Neuronal stem cell (in vitro differentiated cells): ENCODE results near the gene ATCAY.
"Not testable (repeated sequence)": the region's sequence is repeated elsewhere in the genome, so short reads cannot be mapped to it uniquely, and the experiment has no call there.

Experiments
- DNase-seq: peaks from one replicate; pipeline ENCODE4 v3.0.0-alpha.2; 2013; ENCODE audit warnings: low spot score
- H2AFZ ChIP-seq: one replicate; pipeline ENCODE4 v1.6.1; 2013; ENCODE audit warnings: mild to moderate bottlenecking, low read length, inconsistent platforms
- H2AK5ac ChIP-seq: 2 replicates; pipeline ENCODE4 v1.6.1; 2013; ENCODE audit warnings: low read depth, mild to moderate bottlenecking, inconsistent platforms, low read length, moderate library complexity, mixed read lengths
- H2BK120ac ChIP-seq: 2 replicates; pipeline ENCODE4 v1.6.1; 2013; ENCODE audit warnings: low read depth, mild to moderate bottlenecking, inconsistent platforms, low read length, moderate library complexity, mixed read lengths
- H2BK12ac ChIP-seq: one replicate; pipeline ENCODE4 v1.6.1; 2013; ENCODE audit warnings: low read length, inconsistent platforms
- H2BK15ac ChIP-seq: 2 replicates; pipeline ENCODE4 v1.6.1; 2013; ENCODE audit warnings: mild to moderate bottlenecking, low read length, inconsistent platforms, mixed read lengths
- H2BK5ac ChIP-seq: one replicate; pipeline ENCODE4 v1.6.1; 2013; ENCODE audit warnings: inconsistent platforms, mild to moderate bottlenecking, low read length, moderate library complexity
- H3K14ac ChIP-seq: one replicate; pipeline ENCODE4 v1.6.1; 2013; ENCODE audit warnings: low read length, inconsistent platforms
- H3K18ac ChIP-seq: 2 replicates; pipeline ENCODE4 v1.6.1; 2013; ENCODE audit warnings: low read length, inconsistent platforms
- H3K23ac ChIP-seq: 2 replicates; pipeline ENCODE4 v1.6.1; 2013; ENCODE audit warnings: low read depth, mild to moderate bottlenecking, mixed read lengths, low read length, inconsistent platforms; ENCODE audit not compliant: poor library complexity
- H3K27ac ChIP-seq: replicated peaks from 3 replicates; pipeline ENCODE4 v1.5.1; 2013; ENCODE audit warnings: low read length, inconsistent platforms
- H3K27me3 ChIP-seq, 3 experiments: 2 replicates each; pipeline ENCODE4 v1.6.1; 2013; ENCODE audit warnings: low read length in 3 of 3, mild to moderate bottlenecking in 2 of 3, inconsistent platforms in 1 of 3, low read depth in 1 of 3, mixed read lengths in 1 of 3, moderate library complexity in 1 of 3; ENCODE audit not compliant: control insufficient read depth in 3 of 3, insufficient read depth in 3 of 3
- H3K36me3 ChIP-seq, 2 donors: replicated peaks in 1 of 2; 2 replicates each; pipeline ENCODE4 v1.6.1; 2013; ENCODE audit warnings: low read length in 2 of 2; ENCODE audit not compliant: control insufficient read depth in 2 of 2, insufficient read depth in 2 of 2
- H3K4ac ChIP-seq: 2 replicates; pipeline ENCODE4 v1.6.1; 2013; ENCODE audit warnings: inconsistent platforms, mild to moderate bottlenecking, low read length, moderate library complexity
- H3K4me1 ChIP-seq, 2 donors: 1 replicate in 1 of 2; 2 replicates in 1 of 2; pipeline ENCODE4 v1.6.1; 2013; ENCODE audit warnings: low read length in 2 of 2, low read depth in 1 of 2; ENCODE audit not compliant: control insufficient read depth in 2 of 2, insufficient read depth in 1 of 2
- H3K4me2 ChIP-seq: one replicate; pipeline ENCODE4 v1.6.1; 2013; ENCODE audit warnings: mild to moderate bottlenecking, low read length, inconsistent platforms; ENCODE audit not compliant: insufficient read depth, poor library complexity, severe bottlenecking
- H3K4me3 ChIP-seq, 2 donors: 2 replicates each; pipeline ENCODE4 v1.5.1; 2013; ENCODE audit warnings: low read length in 2 of 2, mild to moderate bottlenecking in 2 of 2, inconsistent platforms in 1 of 2, moderate library complexity in 1 of 2
- H3K79me1 ChIP-seq: one replicate; pipeline ENCODE4 v1.6.1; 2013; ENCODE audit warnings: low read depth, mild to moderate bottlenecking, inconsistent platforms, low read length, moderate library complexity
- H3K9ac ChIP-seq: one replicate; pipeline ENCODE4 v1.6.1; 2013; ENCODE audit warnings: mild to moderate bottlenecking, low read depth, low read length, inconsistent platforms; ENCODE audit not compliant: poor library complexity
- H3K9me3 ChIP-seq, 2 donors: replicated peaks in 1 of 2; 2 replicates each; pipeline versions ENCODE3 to v1.6.1; 2013; ENCODE audit warnings: low read length in 2 of 2, mild to moderate bottlenecking in 2 of 2, inconsistent platforms in 1 of 2, low read depth in 1 of 2, mixed read lengths in 1 of 2, moderate library complexity in 1 of 2; ENCODE audit not compliant: control insufficient read depth in 2 of 2, insufficient read depth in 1 of 2
- H4K8ac ChIP-seq: one replicate; pipeline ENCODE4 v1.6.1; 2013; ENCODE audit warnings: low read depth, mild to moderate bottlenecking, inconsistent platforms, low read length, moderate library complexity
- H4K91ac ChIP-seq: one replicate; pipeline ENCODE4 v1.6.1; 2013; ENCODE audit warnings: low read length, low read depth, mild to moderate bottlenecking, inconsistent platforms; ENCODE audit not compliant: poor library complexity
- WGBS, 2 donors: extraction: QIAGEN DNeasy Blood & Tissue Kit; methylation state at CpG; one replicate each; pipeline ENCODE4 v1.1.7; 2013; ENCODE audit warnings: missing lambda C conversion rate in 2 of 2, mixed read lengths in 1 of 2; ENCODE audit not compliant: insufficient read length in 2 of 2, insufficient replicate concordance in 1 of 2; ENCODE audit errors: extremely low coverage in 2 of 2; 5-methylcytosine and 5-hydroxymethylcytosine counted together

The ATCAY gene

GRCh38 chr19:3938300-3938950 is 57.9 kb downstream of the ATCAY start:
- not testable (repeated sequence) for H2BK15ac ChIP-seq, H3K14ac ChIP-seq, H4K91ac ChIP-seq, H3K79me1 ChIP-seq, H2BK12ac ChIP-seq, H3K27ac ChIP-seq, H3K9me3 ChIP-seq, H2AK5ac ChIP-seq, H3K4me3 ChIP-seq, H2BK5ac ChIP-seq, H3K4me1 ChIP-seq, H3K9ac ChIP-seq, H3K4me2 ChIP-seq, H3K18ac ChIP-seq, H2BK120ac ChIP-seq, H3K36me3 ChIP-seq, H3K4ac ChIP-seq, H3K27me3 ChIP-seq, H3K23ac ChIP-seq, H2AFZ ChIP-seq, DNase-seq
- peak overlapping the region; percentile 86 for H4K8ac ChIP-seq
- WGBS, 2 donors = no CpG with 5 or more reads among the region's 22 CpGs

GRCh38 chr19:3942790-3943409 is 62.4 kb downstream of the ATCAY start:
- H4K8ac ChIP-seq = no peak overlapping the region
- H4K91ac ChIP-seq = no peak overlapping the region
- no peak overlapping the region for H2BK120ac ChIP-seq
- no CpG with 5 or more reads among the region's 8 CpGs for WGBS, 2 donors
- H2AFZ ChIP-seq = no peak overlapping the region
- H2BK12ac ChIP-seq = no peak overlapping the region
- H3K9ac ChIP-seq = no peak overlapping the region
- H3K23ac ChIP-seq = peak overlapping the region; percentile 85
- H3K4me1 ChIP-seq = no peaks in the 10 kb centered on the region
- H3K4ac ChIP-seq = no peak overlapping the region
- H2AK5ac ChIP-seq = peak overlapping the region; percentile 37
- H2BK5ac ChIP-seq = no peak overlapping the region
- H3K18ac ChIP-seq = no peak overlapping the region
- no peaks in the 10 kb centered on the region for H3K27me3 ChIP-seq
- no peak overlapping the region for H3K4me2 ChIP-seq
- no peak overlapping the region for H3K27ac ChIP-seq
- H3K14ac ChIP-seq = peak overlapping the region; percentile 38
- H3K9me3 ChIP-seq = peaks cover 0 to 1% of the 10 kb centered on the region in 2 donors
- no peak overlapping the region for H2BK15ac ChIP-seq
- DNase-seq = no peak
- H3K4me3 ChIP-seq = no peak overlapping the region
- H3K79me1 ChIP-seq = no peaks in the 10 kb centered on the region
- H3K36me3 ChIP-seq = no peaks in the 10 kb centered on the region

GRCh38 chr19:3944018-3944721 is 63.7 kb downstream of the ATCAY start:
- Histone ChIP-seq H2BK15ac (no peak overlapping the region), H3K27ac (no peak overlapping the region), H2BK5ac (no peak overlapping the region), H3K36me3 (no peaks in the 10 kb centered on the region), H3K4me3 (no peak overlapping the region), H4K8ac (no peak overlapping the region), H4K91ac (no peak overlapping the region), H3K9me3 (no peaks in the 10 kb centered on the region), H3K4me1 (no peaks in the 10 kb centered on the region), H3K23ac (no peak overlapping the region), H2BK12ac (no peak overlapping the region), H3K9ac (no peak overlapping the region), H3K18ac (no peak overlapping the region), H3K14ac (no peak overlapping the region), H3K4me2 (no peak overlapping the region), H3K4ac (no peak overlapping the region), H2AK5ac (no peak overlapping the region), H3K27me3 (no peaks in the 10 kb centered on the region), H2BK120ac (no peak overlapping the region), H3K79me1 (no peaks in the 10 kb centered on the region), H2AFZ (no peak overlapping the region)
- DNase-seq = no peak
- no CpG with 5 or more reads among the region's 11 CpGs for WGBS, 2 donors

- no peak overlapping the region for H3K18ac ChIP-seq
- no peak overlapping the region for H3K23ac ChIP-seq
- H2BK15ac ChIP-seq = no peak overlapping the region
- peak overlapping the region; percentile 1 for H4K8ac ChIP-seq
- H2BK5ac ChIP-seq = no peak overlapping the region
- peaks cover 0 to 1% of the 10 kb centered on the region in 2 donors for H3K4me1 ChIP-seq
- no peaks in the 10 kb centered on the region for H3K27me3 ChIP-seq
- H3K36me3 ChIP-seq = no peaks in the 10 kb centered on the region
- no peaks in the 10 kb centered on the region for H3K9me3 ChIP-seq
- no peak overlapping the region for H2BK12ac ChIP-seq
- no peak overlapping the region for H3K27ac ChIP-seq
- no peak overlapping the region for H2AK5ac ChIP-seq
- DNase-seq = no peak
- no peak overlapping the region for H3K4me2 ChIP-seq
- H2BK120ac ChIP-seq = no peak overlapping the region
- no peak overlapping the region for H3K9ac ChIP-seq
- H2AFZ ChIP-seq = no peak overlapping the region
- no peak overlapping the region for H3K4ac ChIP-seq
- H3K79me1 ChIP-seq = no peaks in the 10 kb centered on the region
- H4K91ac ChIP-seq = no peak overlapping the region
- no CpG with 5 or more reads among the region's 2 CpGs for WGBS, 2 donors
- H3K4me3 ChIP-seq = no peak overlapping the region
- H3K14ac ChIP-seq = no peak overlapping the region
Observed at GRCh38 chr19:3945838-3946237, 65.4 kb downstream of the ATCAY start.
